Liver (tissue), 9 donors: ENCODE measurements around the gene DHCR24. TPM values are rescaled to one million over a fixed set of nuclear protein-coding genes. Genes with fewer than 3 reads are reported as not detected.
"Not testable (repeated sequence)": the region's sequence is repeated elsewhere in the genome, so short reads cannot be mapped to it uniquely, and the experiment has no call there.

Source experiments
- DNase-seq: peaks from one replicate; pipeline ENCODE4 v3.0.0-alpha.2; 2017; ENCODE audit warnings: low spot score
- H3K27ac ChIP-seq, 2 donors: one replicate each; pipeline ENCODE4 v1.7.0; 2013; ENCODE audit warnings: inconsistent platforms in 2 of 2, low read length in 2 of 2, control low read depth in 1 of 2, low read depth in 1 of 2, mild to moderate bottlenecking in 1 of 2
- H3K27me3 ChIP-seq, 4 donors: one replicate each; pipeline versions ENCODE4 v1.6.1 to v1.7.0; 2013; ENCODE audit warnings: low read length in 3 of 4, inconsistent platforms in 1 of 4, mild to moderate bottlenecking in 1 of 4, moderate library complexity in 1 of 4; ENCODE audit not compliant: control insufficient read depth in 4 of 4, insufficient read depth in 4 of 4
- H3K36me3 ChIP-seq, 4 donors: one replicate each; pipeline versions ENCODE4 v1.6.1 to v1.7.0; 2013; ENCODE audit warnings: low read length in 3 of 4, mild to moderate bottlenecking in 3 of 4, low read depth in 1 of 4, moderate library complexity in 1 of 4; ENCODE audit not compliant: control insufficient read depth in 4 of 4, insufficient read depth in 3 of 4
- H3K4me1 ChIP-seq, 4 donors: one replicate each; pipeline versions ENCODE4 v1.6.1 to v1.7.0; 2013; ENCODE audit warnings: low read length in 3 of 4, mild to moderate bottlenecking in 3 of 4, moderate library complexity in 1 of 4; ENCODE audit not compliant: control insufficient read depth in 4 of 4, insufficient read depth in 4 of 4
- H3K4me3 ChIP-seq, 3 donors: one replicate each; pipeline versions ENCODE4 v1.6.1 to v1.7.0; 2013; ENCODE audit warnings: low read length in 3 of 3, control low read depth in 1 of 3, low read depth in 1 of 3, mild to moderate bottlenecking in 1 of 3
- H3K9ac ChIP-seq, 2 donors: one replicate each; pipeline ENCODE4 v1.7.0; 2013; ENCODE audit warnings: low read length in 2 of 2, mild to moderate bottlenecking in 2 of 2, moderate library complexity in 2 of 2, control low read depth in 1 of 2, low read depth in 1 of 2
- H3K9me3 ChIP-seq, 4 donors: one replicate each; pipeline versions ENCODE4 v1.6.1 to v1.7.0; 2013; ENCODE audit warnings: low read length in 3 of 4; ENCODE audit not compliant: control insufficient read depth in 4 of 4
- ATF3 ChIP-seq: IDR thresholded peaks from 2 replicates; pipeline ENCODE4 v1.6.1; 2016; ENCODE audit warnings: antibody characterized with exemption
- FOXA1 ChIP-seq: IDR thresholded peaks from 2 replicates; pipeline ENCODE4 v1.6.1; 2016; ENCODE audit warnings: antibody characterized with exemption
- GABPA ChIP-seq, 2 donors: IDR thresholded peaks in 1 of 2; conservative IDR thresholded peaks in 1 of 2; 2 replicates each; pipeline ENCODE4 v1.6.1; 2016; ENCODE audit warnings: antibody characterized with exemption in 2 of 2, mild to moderate bottlenecking in 1 of 2, moderate library complexity in 1 of 2
- HNF4A ChIP-seq, 2 donors: conservative IDR thresholded peaks; 2 replicates each; pipeline ENCODE4 v1.6.1; 2016; ENCODE audit warnings: antibody characterized with exemption in 2 of 2, mild to moderate bottlenecking in 2 of 2
- HNF4G ChIP-seq: IDR thresholded peaks from 2 replicates; pipeline ENCODE4 v1.6.1; 2016; ENCODE audit warnings: antibody characterized with exemption
- MAX ChIP-seq: IDR thresholded peaks from 2 replicates; pipeline ENCODE4 v1.6.1; 2016; ENCODE audit warnings: antibody characterized with exemption
- NR2F2 ChIP-seq: IDR thresholded peaks from 2 replicates; pipeline ENCODE4 v1.6.1; 2016; ENCODE audit warnings: antibody characterized with exemption
- RXRA ChIP-seq, 2 donors: IDR thresholded peaks; 2 replicates each; pipeline ENCODE4 v1.6.1; 2017 to 2018; ENCODE audit warnings: antibody characterized with exemption in 2 of 2, mild to moderate bottlenecking in 1 of 2
- SP1 ChIP-seq: IDR thresholded peaks from 2 replicates; pipeline ENCODE4 v1.6.1; 2018; ENCODE audit warnings: antibody characterized with exemption, mild to moderate bottlenecking
- TAF1 ChIP-seq: conservative IDR thresholded peaks from 2 replicates; pipeline ENCODE4 v1.6.1; 2016; ENCODE audit warnings: antibody characterized with exemption, mild to moderate bottlenecking
- YY1 ChIP-seq: IDR thresholded peaks from 2 replicates; pipeline ENCODE4 v1.6.1; 2016; ENCODE audit warnings: antibody characterized with exemption, mild to moderate bottlenecking
- ZBTB33 ChIP-seq: IDR thresholded peaks from 2 replicates; pipeline ENCODE4 v1.6.1; 2016; ENCODE audit warnings: antibody characterized with exemption
- WGBS: extraction: QIAGEN DNeasy Blood & Tissue Kit; methylation state at CpG from one replicate; pipeline ENCODE4 v1.1.7; 2013; 5-methylcytosine and 5-hydroxymethylcytosine counted together
- polyA plus RNA-seq, 2 donors: library from polyadenylated mRNA; stranded (reverse) in 1 of 2; unstranded in 1 of 2; fragments of 200-250 nt in 1 of 2; fragments of >200 nt in 1 of 2; fragmentation: Nextera tagmentation in 1 of 2; extraction: Ambion mirVana in 1 of 2; gene quantifications; one replicate each; pipeline versions ENCODE4 v1.2.1 to v1.2.3, GENCODE V29; 2013 to 2015
- total RNA-seq, 2 donors: library from RNA; depleted of rRNA; stranded (reverse); fragments of >200 nt; gene quantifications; one replicate each; pipeline ENCODE4 v1.2.3, GENCODE V29; 2014
- donor health status: healthy.
- donor health status: healthy.
- donor health status: healthy.
- donor health status: healthy.
- donor health status: healthy.

DHCR24 gene
- total and polyA plus RNA-seq, 4 donors = 271 to 815 (median 600) TPM

GRCh38 chr1:54882519-54882918 lies 4.5 kb downstream of the DHCR24 start:
- peak in 1 of 2 donors; percentile 24 for TF ChIP-seq RXRA (IDR thresholded peaks at IDR 0.05)
- TF ChIP-seq FOXA1 = no peak
- peak; percentile 21 for TF ChIP-seq YY1
- no peak for TF ChIP-seq GABPA (IDR thresholded peaks at IDR 0.05 in 1 of 2, conservative IDR thresholded peaks at IDR 0.05 in 1 of 2)
- WGBS = 68% methylated on average over 1 of the region's 1 CpG
- no peak for DNase-seq
- peaks cover 2 to 13% (median 7%) of the 10 kb centered on the region in 4 donors for H3K36me3 ChIP-seq
- H3K9ac ChIP-seq = no peak overlapping the region
- H3K4me3 ChIP-seq = no peak overlapping the region
- H3K4me1 ChIP-seq = peaks cover 7 to 59% (median 39%) of the 10 kb centered on the region in 4 donors
- peak overlapping the region; percentile 89 to 96 for H3K27ac ChIP-seq
- no peaks in the 10 kb centered on the region for H3K9me3 ChIP-seq
- H3K27me3 ChIP-seq = no peaks in the 10 kb centered on the region

GRCh38 chr1:54881604-54882003 lies 5.4 kb downstream of the DHCR24 start:
- H3K27me3 ChIP-seq, H3K9ac ChIP-seq, H3K27ac ChIP-seq, DNase-seq, H3K4me3 ChIP-seq, H3K9me3 ChIP-seq: not testable (repeated sequence)
- WGBS = 94% methylated on average over 2 of the region's 2 CpGs
- H3K36me3 ChIP-seq = peaks cover 2 to 19% (median 12%) of the 10 kb centered on the region in 4 donors
- H3K4me1 ChIP-seq = peaks cover 9 to 67% (median 48%) of the 10 kb centered on the region in 4 donors

- Histone ChIP-seq H3K27ac (no peak overlapping the region), H3K36me3 (peaks cover 6 to 32% (median 19%) of the 10 kb centered on the region in 4 donors), H3K9ac (no peak overlapping the region), H3K27me3 (no peaks in the 10 kb centered on the region), H3K4me3 (no peak overlapping the region), H3K4me1 (peaks cover 11 to 75% (median 60%) of the 10 kb centered on the region in 4 donors), H3K9me3 (no peaks in the 10 kb centered on the region)
- DNase-seq = no peak
- TF ChIP-seq HNF4G = no peak
- no peak for TF ChIP-seq NR2F2
- TF ChIP-seq YY1 = no peak
- no peak for TF ChIP-seq FOXA1
- no peak for TF ChIP-seq SP1
- no peak for TF ChIP-seq HNF4A (conservative IDR thresholded peaks at IDR 0.05)
- TF ChIP-seq TAF1 = no peak
- no peak for TF ChIP-seq MAX
- no peak for TF ChIP-seq ZBTB33
- no peak for TF ChIP-seq ATF3
- WGBS = 39% methylated on average over 1 of the region's 1 CpG
Measured at GRCh38 chr1:54879872-54880271, 7.1 kb downstream of the DHCR24 start.

GRCh38 chr1:54876814-54877213 lies 10.2 kb downstream of the DHCR24 start:
- 80% methylated on average over 5 of the region's 5 CpGs for WGBS

More at GRCh38 chr1:54876814-54877213, 10.2 kb downstream of the DHCR24 start:
- no peak overlapping the region for H3K4me3 ChIP-seq
- TF ChIP-seq RXRA (IDR thresholded peaks at IDR 0.05) (no peak), YY1 (no peak), NR2F2 (no peak), HNF4G (no peak)
- DNase-seq = no peak
- H3K36me3 ChIP-seq = peaks cover 7 to 53% (median 37%) of the 10 kb centered on the region in 4 donors
- H3K27me3 ChIP-seq = no peaks in the 10 kb centered on the region
- no peak overlapping the region for H3K9ac ChIP-seq
- H3K27ac ChIP-seq = peak overlapping the region in 1 of 2 donors; percentile 5
- H3K9me3 ChIP-seq = no peaks in the 10 kb centered on the region
- peaks cover 13 to 77% (median 64%) of the 10 kb centered on the region in 4 donors for H3K4me1 ChIP-seq
